ENCODE data around the gene CD2BP2. TPM values are rescaled to one million over a fixed set of nuclear protein-coding genes. Genes with fewer than 3 reads are reported as not detected.

Gene CD2BP2
- total and polyA plus RNA-seq, 2 of the 13 experiments (the other 11 are each of a cell fraction or from before 2014, with no cell fraction given): 24.9 to 54.6 TPM

DNA sequence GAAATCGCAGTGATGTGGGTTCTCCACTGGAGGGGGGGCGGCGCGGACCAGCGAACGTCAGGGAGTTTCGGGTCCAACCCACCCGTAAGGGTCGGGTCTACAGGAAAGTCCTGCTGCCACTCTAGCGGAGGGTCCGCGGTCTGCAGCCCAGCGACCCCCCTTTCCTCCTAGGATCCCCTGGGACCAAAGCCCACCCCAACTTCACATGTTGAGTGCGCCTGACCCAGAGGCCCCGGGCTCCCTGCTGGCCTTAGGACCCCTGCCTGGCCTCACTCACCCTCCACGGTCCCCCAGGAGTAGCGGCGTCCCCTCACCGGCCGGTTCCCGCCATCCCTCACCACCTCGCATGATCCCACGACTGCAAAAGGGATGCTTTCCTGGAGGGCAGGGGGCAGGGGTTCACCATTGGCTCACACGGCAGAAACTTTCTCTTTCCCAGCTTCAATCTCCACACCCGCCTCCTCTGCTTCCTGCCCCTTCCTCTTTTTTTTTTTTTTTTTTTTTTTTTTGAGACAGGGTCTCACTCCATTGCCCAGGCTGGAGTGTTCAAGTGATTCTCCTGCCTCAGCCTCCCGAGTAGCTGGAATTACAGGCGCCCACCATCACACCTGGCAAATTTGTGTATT is 24.2 kb upstream of the CD2BP2 start (continued):
- TF ChIP-seq PCBP1 (IDR thresholded peaks at IDR 0.05; ENCODE audit: borderline replicate concordance, low read depth, low read length): 0 out of 2 replicates have a peak, but pooled peaks have one; percentile 3
- no peak for TF ChIP-seq ZEB1 (IDR thresholded peaks at IDR 0.05; ENCODE audit: insufficient replicate concordance, low read depth)
- TF ChIP-seq ZNF326 (CRISPR knock-in tag; IDR thresholded peaks at IDR 0.05; ENCODE audit: borderline replicate concordance): no peak
- TF ChIP-seq EED (CRISPR knock-in tag; IDR thresholded peaks at IDR 0.05): 0 out of 2 replicates have a peak, but pooled peaks have one; percentile 54
- no peak for TF ChIP-seq FOXP1 (IDR thresholded peaks at IDR 0.05)
- no peak for TF ChIP-seq FOXP1 (CRISPR knock-in tag; IDR thresholded peaks at IDR 0.05)
- TF ChIP-seq, protein P1, sequence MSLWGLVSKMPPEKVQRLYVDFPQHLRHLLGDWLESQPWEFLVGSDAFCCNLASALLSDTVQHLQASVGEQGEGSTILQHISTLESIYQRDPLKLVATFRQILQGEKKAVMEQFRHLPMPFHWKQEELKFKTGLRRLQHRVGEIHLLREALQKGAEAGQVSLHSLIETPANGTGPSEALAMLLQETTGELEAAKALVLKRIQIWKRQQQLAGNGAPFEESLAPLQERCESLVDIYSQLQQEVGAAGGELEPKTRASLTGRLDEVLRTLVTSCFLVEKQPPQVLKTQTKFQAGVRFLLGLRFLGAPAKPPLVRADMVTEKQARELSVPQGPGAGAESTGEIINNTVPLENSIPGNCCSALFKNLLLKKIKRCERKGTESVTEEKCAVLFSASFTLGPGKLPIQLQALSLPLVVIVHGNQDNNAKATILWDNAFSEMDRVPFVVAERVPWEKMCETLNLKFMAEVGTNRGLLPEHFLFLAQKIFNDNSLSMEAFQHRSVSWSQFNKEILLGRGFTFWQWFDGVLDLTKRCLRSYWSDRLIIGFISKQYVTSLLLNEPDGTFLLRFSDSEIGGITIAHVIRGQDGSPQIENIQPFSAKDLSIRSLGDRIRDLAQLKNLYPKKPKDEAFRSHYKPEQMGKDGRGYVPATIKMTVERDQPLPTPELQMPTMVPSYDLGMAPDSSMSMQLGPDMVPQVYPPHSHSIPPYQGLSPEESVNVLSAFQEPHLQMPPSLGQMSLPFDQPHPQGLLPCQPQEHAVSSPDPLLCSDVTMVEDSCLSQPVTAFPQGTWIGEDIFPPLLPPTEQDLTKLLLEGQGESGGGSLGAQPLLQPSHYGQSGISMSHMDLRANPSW (CRISPR knock-in tag; IDR thresholded peaks at IDR 0.05; ENCODE audit: borderline replicate concordance): no peak
- TF ChIP-seq ZNF766 (CRISPR knock-in tag; IDR thresholded peaks at IDR 0.05; ENCODE audit: borderline replicate concordance): no peak
- no peak for TF ChIP-seq ZNF790 (CRISPR knock-in tag; IDR thresholded peaks at IDR 0.05; ENCODE audit: borderline replicate concordance)
- TF ChIP-seq, protein P2, sequence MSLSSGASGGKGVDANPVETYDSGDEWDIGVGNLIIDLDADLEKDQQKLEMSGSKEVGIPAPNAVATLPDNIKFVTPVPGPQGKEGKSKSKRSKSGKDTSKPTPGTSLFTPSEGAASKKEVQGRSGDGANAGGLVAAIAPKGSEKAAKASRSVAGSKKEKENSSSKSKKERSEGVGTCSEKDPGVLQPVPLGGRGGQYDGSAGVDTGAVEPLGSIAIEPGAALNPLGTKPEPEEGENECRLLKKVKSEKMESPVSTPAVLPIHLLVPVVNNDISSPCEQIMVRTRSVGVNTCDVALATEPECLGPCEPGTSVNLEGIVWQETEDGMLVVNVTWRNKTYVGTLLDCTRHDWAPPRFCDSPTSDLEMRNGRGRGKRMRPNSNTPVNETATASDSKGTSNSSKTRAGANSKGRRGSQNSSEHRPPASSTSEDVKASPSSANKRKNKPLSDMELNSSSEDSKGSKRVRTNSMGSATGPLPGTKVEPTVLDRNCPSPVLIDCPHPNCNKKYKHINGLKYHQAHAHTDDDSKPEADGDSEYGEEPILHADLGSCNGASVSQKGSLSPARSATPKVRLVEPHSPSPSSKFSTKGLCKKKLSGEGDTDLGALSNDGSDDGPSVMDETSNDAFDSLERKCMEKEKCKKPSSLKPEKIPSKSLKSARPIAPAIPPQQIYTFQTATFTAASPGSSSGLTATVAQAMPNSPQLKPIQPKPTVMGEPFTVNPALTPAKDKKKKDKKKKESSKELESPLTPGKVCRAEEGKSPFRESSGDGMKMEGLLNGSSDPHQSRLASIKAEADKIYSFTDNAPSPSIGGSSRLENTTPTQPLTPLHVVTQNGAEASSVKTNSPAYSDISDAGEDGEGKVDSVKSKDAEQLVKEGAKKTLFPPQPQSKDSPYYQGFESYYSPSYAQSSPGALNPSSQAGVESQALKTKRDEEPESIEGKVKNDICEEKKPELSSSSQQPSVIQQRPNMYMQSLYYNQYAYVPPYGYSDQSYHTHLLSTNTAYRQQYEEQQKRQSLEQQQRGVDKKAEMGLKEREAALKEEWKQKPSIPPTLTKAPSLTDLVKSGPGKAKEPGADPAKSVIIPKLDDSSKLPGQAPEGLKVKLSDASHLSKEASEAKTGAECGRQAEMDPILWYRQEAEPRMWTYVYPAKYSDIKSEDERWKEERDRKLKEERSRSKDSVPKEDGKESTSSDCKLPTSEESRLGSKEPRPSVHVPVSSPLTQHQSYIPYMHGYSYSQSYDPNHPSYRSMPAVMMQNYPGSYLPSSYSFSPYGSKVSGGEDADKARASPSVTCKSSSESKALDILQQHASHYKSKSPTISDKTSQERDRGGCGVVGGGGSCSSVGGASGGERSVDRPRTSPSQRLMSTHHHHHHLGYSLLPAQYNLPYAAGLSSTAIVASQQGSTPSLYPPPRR (CRISPR knock-in tag; IDR thresholded peaks at IDR 0.05; ENCODE audit: borderline replicate concordance): peak; percentile 28; the same call in 1 of the 2 replicates
- TF ChIP-seq GABPA (IDR thresholded peaks at IDR 0.05; ENCODE audit: low read depth, low read length): no peak
- TF ChIP-seq GABPA (CRISPR knock-in tag; IDR thresholded peaks at IDR 0.05; ENCODE audit: low read depth): no peak
- no peak for TF ChIP-seq STAT5B (CRISPR knock-in tag; IDR thresholded peaks at IDR 0.05)
- 0 out of 2 replicates have a peak, but pooled peaks have one; percentile 3 for TF ChIP-seq SMAD1 (CRISPR knock-in tag; IDR thresholded peaks at IDR 0.05; ENCODE audit: borderline replicate concordance, low read depth)
- TF ChIP-seq ZC3H4 (CRISPR knock-in tag; IDR thresholded peaks at IDR 0.05; ENCODE audit: borderline replicate concordance): no peak
- TF ChIP-seq MYNN (CRISPR knock-in tag; IDR thresholded peaks at IDR 0.05; ENCODE audit: low read depth): no peak
- no peak for TF ChIP-seq BORCS8-MEF2B (CRISPR knock-in tag; IDR thresholded peaks at IDR 0.05)
- TF ChIP-seq, protein P3, sequence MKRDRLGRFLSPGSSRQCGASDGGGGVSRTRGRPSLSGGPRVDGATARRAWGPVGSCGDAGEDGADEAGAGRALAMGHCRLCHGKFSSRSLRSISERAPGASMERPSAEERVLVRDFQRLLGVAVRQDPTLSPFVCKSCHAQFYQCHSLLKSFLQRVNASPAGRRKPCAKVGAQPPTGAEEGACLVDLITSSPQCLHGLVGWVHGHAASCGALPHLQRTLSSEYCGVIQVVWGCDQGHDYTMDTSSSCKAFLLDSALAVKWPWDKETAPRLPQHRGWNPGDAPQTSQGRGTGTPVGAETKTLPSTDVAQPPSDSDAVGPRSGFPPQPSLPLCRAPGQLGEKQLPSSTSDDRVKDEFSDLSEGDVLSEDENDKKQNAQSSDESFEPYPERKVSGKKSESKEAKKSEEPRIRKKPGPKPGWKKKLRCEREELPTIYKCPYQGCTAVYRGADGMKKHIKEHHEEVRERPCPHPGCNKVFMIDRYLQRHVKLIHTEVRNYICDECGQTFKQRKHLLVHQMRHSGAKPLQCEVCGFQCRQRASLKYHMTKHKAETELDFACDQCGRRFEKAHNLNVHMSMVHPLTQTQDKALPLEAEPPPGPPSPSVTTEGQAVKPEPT (CRISPR knock-in tag; IDR thresholded peaks at IDR 0.05; ENCODE audit: low read depth): no peak; the same call in 1 of the 2 replicates
- TF ChIP-seq RFX3 (CRISPR knock-in tag; IDR thresholded peaks at IDR 0.05): no peak
- 0 out of 2 replicates have a peak, but pooled peaks have one; percentile 3 for TF ChIP-seq KDM5B (CRISPR knock-in tag; IDR thresholded peaks at IDR 0.05; ENCODE audit: borderline replicate concordance)
